ENCODE results near the gene PNPLA7. TPM values are rescaled to one million over a fixed set of nuclear protein-coding genes. Genes with fewer than 3 reads are reported as not detected.

Gene PNPLA7
- total and polyA plus RNA-seq, 2 of the 13 experiments (the other 11 are each of a cell fraction or from before 2014, with no cell fraction given): 0.42 to 1.5 TPM

DNA sequence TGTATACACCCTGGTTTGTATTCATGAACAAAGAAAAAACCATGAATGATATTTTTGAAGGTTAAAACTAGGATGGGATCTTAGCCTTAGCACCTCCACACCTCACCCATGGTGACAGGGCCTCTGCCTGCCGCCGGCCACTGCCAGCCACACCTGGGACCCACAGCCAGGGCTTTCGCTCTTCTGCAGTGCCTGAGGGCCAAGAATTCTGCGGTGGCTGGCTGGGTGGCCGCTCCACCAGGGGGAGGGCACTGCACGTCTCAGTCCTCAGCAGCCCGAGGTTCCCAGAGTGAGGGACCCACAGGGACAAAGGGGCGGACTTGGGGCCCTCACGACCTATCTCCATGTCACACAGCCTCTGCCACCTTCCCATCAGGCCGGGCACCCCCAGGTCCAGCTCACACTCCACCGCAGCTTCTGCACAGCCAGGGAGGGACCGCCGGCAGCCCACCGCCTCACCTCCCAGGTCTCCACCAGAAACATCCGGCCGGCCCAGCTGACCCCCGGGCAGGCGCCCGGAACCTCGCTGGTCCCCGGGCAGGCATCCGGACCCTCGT is 134.1 kb downstream of the PNPLA7 start:
- no TSS peak for BruUV-seq (replicated peaks)
- in situ Hi-C loops (cut with HindIII; ENCODE audit: extremely low pct_ligation_motif_present, low pct_unique_long_range_greater_than_20kb): no loop called here
- H3K79me2 ChIP-seq (ENCODE audit: insufficient read depth, low read length): peaks cover 2% of the 10 kb centered on the region
- H3K27me3 ChIP-seq (ENCODE audit: control insufficient read depth in 1 of 2, insufficient read depth in 2 of 2, low read length in 2 of 2): no peaks in the 10 kb centered on the region
- ChIA-PET POLR2A (no interaction called here), CTCF (ENCODE audit: low intra/inter-chr PET ratio, low total read pairs) (no interaction called here)
- no peak overlapping the region for H3K4me3 ChIP-seq (replicated peaks in 1 of 3; ENCODE audit: insufficient read depth in 1 of 3, low read depth in 2 of 3, low read length in 3 of 3)
- H3K9ac ChIP-seq (ENCODE audit: insufficient read depth, low read depth, low read length): no peak overlapping the region
- no peaks in the 10 kb centered on the region for H3K9me3 ChIP-seq (ENCODE audit: low read length)
- H3K4me2 ChIP-seq (ENCODE audit: low read depth, low read length): no peak overlapping the region
- no peaks in the 10 kb centered on the region for H3K36me3 ChIP-seq (replicated peaks in 1 of 2; ENCODE audit: control insufficient read depth in 1 of 2, insufficient read depth in 2 of 2, low read length in 2 of 2)
- ATAC-seq (no peak), DNase-seq (ENCODE audit: low spot score) (no peak), FAIRE-seq (no peak)
- H2AFZ ChIP-seq (ENCODE audit: low read length): no peak overlapping the region
- intact Hi-C loops (cut with micrococcal nuclease; ENCODE audit: unreplicated experiment): no loop called here
- 99% methylated on average over 8 of the region's 23 CpGs for WGBS (ENCODE audit: low lambda C conversion rate)
- no peak overlapping the region for H3K27ac ChIP-seq (ENCODE audit: extremely low read length, insufficient read depth, low read length)
- H4K20me1 ChIP-seq (ENCODE audit: insufficient read depth, low read length): no peaks in the 10 kb centered on the region
- TF ChIP-seq ZNF598 (CRISPR knock-in tag; IDR thresholded peaks at IDR 0.05; ENCODE audit: borderline replicate concordance): no peak
- TF ChIP-seq, protein P1, sequence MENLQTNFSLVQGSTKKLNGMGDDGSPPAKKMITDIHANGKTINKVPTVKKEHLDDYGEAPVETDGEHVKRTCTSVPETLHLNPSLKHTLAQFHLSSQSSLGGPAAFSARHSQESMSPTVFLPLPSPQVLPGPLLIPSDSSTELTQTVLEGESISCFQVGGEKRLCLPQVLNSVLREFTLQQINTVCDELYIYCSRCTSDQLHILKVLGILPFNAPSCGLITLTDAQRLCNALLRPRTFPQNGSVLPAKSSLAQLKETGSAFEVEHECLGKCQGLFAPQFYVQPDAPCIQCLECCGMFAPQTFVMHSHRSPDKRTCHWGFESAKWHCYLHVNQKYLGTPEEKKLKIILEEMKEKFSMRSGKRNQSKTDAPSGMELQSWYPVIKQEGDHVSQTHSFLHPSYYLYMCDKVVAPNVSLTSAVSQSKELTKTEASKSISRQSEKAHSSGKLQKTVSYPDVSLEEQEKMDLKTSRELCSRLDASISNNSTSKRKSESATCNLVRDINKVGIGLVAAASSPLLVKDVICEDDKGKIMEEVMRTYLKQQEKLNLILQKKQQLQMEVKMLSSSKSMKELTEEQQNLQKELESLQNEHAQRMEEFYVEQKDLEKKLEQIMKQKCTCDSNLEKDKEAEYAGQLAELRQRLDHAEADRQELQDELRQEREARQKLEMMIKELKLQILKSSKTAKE (CRISPR knock-in tag; IDR thresholded peaks at IDR 0.05; ENCODE audit: borderline replicate concordance): no peak
- TF ChIP-seq ZSCAN20 (CRISPR knock-in tag; IDR thresholded peaks at IDR 0.05; ENCODE audit: borderline replicate concordance): no peak
- no peak for TF ChIP-seq ZNF570 (CRISPR knock-in tag; IDR thresholded peaks at IDR 0.05; ENCODE audit: borderline replicate concordance)
- no peak for TF ChIP-seq ELF1 (CRISPR knock-in tag; IDR thresholded peaks at IDR 0.05)
- TF ChIP-seq ZNF552 (CRISPR knock-in tag; IDR thresholded peaks at IDR 0.05; ENCODE audit: borderline replicate concordance): no peak
- TF ChIP-seq DR1 (CRISPR knock-in tag; IDR thresholded peaks at IDR 0.05): no peak
- TF ChIP-seq ZFY (CRISPR knock-in tag; IDR thresholded peaks at IDR 0.05): no peak
- TF ChIP-seq KLF6 (CRISPR knock-in tag; IDR thresholded peaks at IDR 0.05): no peak
- TF ChIP-seq, protein P2, sequence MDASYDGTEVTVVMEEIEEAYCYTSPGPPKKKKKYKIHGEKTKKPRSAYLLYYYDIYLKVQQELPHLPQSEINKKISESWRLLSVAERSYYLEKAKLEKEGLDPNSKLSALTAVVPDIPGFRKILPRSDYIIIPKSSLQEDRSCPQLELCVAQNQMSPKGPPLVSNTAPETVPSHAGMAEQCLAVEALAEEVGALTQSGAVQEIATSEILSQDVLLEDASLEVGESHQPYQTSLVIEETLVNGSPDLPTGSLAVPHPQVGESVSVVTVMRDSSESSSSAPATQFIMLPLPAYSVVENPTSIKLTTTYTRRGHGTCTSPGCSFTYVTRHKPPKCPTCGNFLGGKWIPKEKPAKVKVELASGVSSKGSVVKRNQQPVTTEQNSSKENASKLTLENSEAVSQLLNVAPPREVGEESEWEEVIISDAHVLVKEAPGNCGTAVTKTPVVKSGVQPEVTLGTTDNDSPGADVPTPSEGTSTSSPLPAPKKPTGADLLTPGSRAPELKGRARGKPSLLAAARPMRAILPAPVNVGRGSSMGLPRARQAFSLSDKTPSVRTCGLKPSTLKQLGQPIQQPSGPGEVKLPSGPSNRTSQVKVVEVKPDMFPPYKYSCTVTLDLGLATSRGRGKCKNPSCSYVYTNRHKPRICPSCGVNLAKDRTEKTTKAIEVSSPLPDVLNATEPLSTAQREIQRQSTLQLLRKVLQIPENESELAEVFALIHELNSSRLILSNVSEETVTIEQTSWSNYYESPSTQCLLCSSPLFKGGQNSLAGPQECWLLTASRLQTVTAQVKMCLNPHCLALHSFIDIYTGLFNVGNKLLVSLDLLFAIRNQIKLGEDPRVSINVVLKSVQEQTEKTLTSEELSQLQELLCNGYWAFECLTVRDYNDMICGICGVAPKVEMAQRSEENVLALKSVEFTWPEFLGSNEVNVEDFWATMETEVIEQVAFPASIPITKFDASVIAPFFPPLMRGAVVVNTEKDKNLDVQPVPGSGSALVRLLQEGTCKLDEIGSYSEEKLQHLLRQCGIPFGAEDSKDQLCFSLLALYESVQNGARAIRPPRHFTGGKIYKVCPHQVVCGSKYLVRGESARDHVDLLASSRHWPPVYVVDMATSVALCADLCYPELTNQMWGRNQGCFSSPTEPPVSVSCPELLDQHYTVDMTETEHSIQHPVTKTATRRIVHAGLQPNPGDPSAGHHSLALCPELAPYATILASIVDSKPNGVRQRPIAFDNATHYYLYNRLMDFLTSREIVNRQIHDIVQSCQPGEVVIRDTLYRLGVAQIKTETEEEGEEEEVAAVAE (CRISPR knock-in tag; IDR thresholded peaks at IDR 0.05; ENCODE audit: borderline replicate concordance): no peak
- TF ChIP-seq, protein P3, sequence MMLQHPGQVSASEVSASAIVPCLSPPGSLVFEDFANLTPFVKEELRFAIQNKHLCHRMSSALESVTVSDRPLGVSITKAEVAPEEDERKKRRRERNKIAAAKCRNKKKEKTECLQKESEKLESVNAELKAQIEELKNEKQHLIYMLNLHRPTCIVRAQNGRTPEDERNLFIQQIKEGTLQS (CRISPR knock-in tag; IDR thresholded peaks at IDR 0.05): no peak
- H3K4me1 ChIP-seq (ENCODE audit: insufficient read depth, low read length): 0 out of 2 replicates have a peak, but pooled peaks cover 5% of the 10 kb centered on the region

Measured in HepG2 (cell line).